Measurements from ENCODE around the gene KIR2DL3.
"Not testable (repeated sequence)": the region's sequence is repeated elsewhere in the genome, so short reads cannot be mapped to it uniquely, and the experiment has no call there.

KIR2DL3 gene

DNA sequence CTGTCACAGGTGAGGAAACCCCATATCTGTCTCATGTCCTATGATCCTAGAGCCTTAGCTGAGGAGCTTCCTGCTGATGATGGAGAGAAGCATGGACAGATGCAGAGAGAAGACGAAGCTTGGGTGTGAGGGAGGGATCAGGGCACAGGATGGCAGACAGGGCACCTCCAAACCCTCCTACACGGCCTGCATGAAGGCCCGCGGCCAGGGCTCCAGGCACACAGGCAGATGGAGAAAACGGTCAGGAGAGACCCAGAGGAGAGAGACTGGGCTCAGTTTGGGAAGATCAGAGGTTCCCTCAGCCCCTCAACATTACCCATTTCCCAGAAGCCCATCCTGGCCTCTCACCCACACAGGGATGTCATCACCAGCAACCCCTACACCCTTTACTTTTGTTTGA, 5.8 kb downstream of the KIR2DL3 start:
- not testable (repeated sequence) for DNase-seq (ENCODE audit: low read depth)

DNA sequence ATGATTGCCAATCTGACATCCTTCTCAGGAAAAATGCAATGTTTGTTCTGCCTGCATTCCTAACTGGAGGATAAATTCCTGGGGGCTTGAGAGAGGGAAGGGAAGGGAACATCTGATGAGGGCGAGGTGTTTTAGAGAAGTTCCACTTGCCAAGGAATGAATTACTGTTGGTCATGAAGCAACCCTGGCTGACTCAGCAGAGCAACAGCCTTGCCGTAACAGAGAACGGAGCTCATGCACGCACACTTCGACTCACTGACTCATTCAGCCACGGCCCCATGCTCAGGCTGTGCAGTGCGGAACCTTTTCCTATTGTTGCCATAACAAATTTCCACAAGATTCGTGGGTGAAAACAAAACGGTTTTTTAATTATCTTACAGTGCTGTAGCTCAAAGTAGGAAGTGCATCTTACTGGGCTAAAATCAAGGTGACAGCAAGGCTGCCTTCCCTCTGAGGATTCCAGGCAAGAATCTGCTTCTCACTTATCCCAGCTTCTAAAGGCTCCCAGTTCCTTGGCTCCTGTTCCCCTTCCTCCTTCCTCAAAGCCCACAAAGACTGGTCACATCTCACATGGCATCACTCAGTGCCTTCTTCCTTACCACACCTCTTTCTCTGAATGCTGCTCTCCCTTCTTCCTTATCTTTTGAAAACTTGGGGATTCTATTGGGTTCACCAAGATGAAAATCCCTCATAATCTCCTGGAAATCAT, 9.5 kb downstream of the KIR2DL3 start:
- not testable (repeated sequence) for DNase-seq (ENCODE audit: low read depth)

DNA sequence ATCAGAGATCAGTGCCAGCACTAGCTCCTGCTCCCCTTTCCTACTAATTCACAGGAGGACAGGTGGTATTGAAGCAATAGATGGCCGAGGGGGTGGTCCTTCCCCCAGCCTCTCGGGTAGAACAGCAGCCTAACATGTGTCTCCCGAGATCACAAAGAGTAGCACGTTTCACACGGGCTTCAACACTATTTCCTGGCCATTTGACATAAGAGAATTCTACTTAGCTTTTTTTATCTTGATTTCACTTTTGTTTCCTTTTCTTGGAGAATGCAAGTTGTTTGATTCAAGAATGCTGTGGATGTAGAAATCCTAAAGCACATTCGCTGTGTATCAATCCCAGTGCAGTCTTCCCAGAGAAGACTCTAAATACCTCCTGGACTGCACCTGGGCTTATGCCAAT, 12.0 kb downstream of the KIR2DL3 start:
- not testable (repeated sequence) for DNase-seq (ENCODE audit: low read depth)

DNA sequence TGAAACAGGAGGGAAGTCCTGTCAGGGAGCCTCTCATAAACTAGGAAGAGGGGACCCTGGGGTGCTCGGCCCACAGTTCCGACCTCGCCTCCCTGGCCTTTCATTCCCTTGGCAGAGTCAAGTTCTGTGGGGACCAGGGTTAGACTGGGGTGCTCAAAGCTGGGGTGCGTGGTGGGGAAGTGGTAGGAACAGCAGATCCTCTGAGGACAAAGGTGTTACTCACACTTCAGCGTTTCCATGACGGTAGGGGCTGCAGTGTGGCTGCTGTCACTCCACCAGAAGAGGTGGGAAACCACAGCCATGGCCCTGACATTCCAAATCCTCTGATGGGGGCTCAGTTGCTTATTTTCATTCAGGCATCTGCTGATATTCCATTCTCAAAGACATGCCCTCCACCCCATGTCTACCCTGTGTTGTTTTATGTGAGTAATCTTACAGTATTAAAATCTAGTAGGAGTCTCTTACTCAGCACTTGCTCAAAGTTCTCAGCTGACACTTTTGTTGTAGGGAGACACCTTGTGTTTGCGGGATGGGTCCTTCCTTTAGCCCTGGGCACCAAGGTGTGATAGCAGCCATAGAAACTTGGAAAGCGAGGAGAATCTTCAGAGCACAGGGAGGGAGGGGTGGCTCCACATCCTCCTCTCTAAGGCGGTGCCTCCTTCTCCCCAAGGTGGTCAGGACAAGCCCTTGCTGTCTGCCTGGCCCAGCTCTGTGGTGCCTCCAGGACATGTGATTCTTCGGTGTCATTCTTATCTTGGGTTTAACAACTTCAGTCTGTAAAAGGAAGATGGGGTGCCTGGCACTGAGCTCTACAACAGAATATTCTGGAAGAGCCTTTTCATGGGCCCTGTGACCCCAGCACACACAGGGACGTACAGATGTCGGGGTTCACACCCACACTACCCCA, 18.1 kb downstream of the KIR2DL3 start:
- DNase-seq (ENCODE audit: low read depth) = not testable (repeated sequence)

DNA sequence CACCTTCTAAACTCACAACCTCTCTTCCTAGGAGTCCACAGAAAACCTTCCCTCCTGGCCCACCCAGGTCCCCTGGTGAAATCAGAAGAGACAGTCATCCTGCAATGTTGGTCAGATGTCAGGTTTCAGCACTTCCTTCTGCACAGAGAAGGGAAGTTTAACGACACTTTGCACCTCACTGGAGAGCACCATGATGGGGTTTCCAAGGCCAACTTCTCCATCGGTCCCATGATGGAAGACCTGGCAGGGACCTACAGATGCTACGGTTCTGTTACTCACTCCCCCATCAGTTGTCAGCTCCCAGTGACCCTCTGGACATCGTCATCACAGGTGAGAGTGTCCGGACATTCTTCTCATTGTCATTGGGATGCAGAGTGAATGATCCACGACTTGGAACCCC, 20.3 kb downstream of the KIR2DL3 start:
- not testable (repeated sequence) for DNase-seq (ENCODE audit: low read depth)

DNA sequence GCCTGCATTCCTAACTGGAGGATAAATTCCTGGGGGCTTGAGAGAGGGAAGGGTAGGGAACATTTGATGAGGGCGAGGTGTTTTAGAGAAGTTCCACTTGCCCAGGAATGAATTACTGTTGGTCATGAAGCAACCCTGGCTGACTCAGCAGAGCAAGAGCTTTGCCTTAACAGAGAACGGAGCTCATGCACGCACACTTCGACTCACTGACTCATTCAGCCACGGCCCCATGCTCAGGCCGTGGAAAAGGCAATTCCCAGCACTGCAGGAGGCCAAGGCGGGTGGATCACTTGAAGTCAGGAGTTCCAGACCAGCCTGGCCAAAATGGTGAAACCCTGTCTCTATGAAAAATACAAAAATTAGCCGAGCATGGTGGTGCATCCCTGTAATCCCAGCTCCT, 25.9 kb downstream of the KIR2DL3 start:
- DNase-seq (ENCODE audit: low read depth) = not testable (repeated sequence)

DNA sequence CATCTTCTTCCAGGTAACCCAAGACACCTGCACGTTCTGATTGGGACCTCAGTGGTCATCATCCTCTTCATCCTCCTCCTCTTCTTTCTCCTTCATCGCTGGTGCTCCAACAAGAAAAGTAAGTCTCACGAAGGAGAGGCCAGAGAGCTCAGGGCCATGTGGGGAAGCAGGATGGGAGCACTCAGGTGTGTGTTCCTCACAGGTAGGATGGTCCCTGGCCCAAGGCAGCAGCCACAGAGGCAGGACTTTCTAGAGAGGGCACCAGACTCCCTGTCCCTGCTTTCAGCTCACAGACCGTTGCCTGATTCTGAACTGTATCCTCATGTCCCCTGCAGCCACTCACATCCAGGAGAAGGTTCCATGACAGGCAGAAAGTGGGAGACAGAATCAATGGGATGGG, 28.2 kb downstream of the KIR2DL3 start:
- not testable (repeated sequence) for DNase-seq (ENCODE audit: low read depth)

DNA sequence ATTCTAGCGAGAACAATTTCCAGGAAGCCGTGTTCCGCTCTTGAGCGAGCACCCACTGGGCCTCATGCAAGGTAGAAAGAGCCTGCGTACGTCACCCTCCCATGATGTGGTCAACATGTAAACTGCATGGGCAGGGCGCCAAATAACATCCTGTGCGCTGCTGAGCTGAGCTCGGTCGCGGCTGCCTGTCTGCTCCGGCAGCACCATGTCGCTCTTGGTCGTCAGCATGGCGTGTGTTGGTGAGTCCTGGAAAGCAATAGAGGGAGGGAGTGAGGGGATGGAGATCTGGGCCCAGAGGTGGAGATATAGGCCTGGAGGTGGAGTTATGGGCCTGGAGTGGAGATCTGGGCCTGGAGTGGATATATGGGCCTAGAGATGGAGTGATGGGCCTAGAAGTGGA, 31.3 kb downstream of the KIR2DL3 start, which contains the start of gene KIR2DL1:
Gene KIR2DL1, plus strand, starts transcription at position 148 of the 400 bp plus-strand sequence. Its CDS starts 58 bp downstream, at position 206.
- DNase-seq (ENCODE audit: low read depth) = not testable (repeated sequence)

DNA sequence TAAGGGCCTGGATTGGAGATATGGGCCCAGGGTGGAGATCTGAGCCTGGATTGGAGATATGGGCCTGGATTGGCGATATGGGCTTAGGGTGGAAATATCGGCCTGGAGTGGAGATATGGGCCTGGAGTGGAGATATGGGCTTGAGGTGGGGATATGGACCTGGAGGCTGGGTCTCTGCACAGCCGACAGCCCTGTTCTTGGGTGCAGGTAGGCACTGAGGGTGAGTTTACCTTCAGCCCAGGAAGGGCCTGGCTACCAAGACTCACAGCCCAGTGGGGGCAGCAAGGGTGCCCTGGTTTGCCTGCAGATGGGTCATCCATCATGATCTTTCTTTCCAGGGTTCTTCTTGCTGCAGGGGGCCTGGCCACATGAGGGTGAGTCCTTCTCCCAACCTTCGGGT, 32.2 kb downstream of the KIR2DL3 start:
- not testable (repeated sequence) for DNase-seq (ENCODE audit: low read depth)

DNA sequence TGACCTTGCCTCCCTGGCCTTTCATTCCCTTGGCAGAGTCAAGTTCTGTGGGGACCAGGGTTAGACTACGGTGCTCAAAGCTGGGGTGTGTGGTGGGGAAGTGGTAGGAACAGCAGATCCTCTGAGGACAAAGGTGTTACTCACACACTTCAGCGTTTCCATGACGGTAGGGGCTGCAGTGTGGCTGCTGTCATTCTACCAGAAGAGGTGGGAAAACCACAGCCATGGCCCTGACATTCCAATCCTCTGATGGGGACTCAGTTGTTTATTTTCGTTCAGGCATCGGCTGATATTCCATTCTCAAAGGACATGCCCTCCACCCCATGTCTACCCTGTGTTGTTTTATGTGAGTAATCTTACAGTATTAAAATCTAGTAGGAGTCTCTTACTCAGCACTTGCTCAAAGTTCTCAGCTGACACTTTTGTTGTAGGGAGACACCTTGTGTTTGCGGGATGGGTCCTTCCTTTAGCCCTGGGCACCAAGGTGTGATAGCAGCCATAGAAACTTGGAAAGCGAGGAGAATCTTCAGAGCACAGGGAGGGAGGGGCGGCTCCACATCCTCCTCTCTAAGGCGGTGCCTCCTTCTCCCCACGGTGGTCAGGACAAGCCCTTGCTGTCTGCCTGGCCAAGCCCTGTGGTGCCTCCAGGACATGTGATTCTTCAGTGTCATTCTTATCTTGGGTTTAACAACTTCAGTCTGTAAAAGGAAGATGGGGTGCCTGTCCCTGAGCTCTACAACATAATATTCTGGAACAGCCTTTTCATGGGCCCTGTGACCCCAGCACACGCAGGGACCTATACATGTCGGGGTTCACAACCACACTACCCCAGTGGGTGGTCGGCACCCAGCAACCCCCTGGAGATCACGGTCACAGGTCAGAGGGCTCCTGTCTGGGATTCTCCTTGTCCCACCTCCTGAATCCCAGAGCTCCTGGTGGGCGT, 33.0 kb downstream of the KIR2DL3 start:
- DNase-seq (ENCODE audit: low read depth) = not testable (repeated sequence)

DNA sequence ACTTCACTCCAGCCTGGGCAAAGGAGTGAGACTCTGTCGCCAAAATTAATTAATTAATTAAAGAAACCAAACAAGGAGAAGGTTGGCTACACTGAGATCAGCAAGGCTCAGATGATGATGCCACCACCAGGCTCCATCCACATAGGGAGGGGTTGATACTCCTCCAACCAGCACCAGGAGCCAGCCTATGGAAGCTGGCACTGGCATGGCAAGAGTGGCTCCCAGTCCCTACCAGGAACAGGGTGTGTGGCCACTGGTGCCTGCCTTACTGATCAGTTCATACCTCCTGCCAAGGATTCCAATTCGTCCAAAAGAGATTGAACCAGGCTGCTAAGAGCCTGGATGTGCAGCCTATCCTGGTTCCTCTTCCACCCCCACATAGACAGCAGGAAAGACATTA, 34.4 kb downstream of the KIR2DL3 start:
- DNase-seq (ENCODE audit: low read depth) = not testable (repeated sequence)

DNA sequence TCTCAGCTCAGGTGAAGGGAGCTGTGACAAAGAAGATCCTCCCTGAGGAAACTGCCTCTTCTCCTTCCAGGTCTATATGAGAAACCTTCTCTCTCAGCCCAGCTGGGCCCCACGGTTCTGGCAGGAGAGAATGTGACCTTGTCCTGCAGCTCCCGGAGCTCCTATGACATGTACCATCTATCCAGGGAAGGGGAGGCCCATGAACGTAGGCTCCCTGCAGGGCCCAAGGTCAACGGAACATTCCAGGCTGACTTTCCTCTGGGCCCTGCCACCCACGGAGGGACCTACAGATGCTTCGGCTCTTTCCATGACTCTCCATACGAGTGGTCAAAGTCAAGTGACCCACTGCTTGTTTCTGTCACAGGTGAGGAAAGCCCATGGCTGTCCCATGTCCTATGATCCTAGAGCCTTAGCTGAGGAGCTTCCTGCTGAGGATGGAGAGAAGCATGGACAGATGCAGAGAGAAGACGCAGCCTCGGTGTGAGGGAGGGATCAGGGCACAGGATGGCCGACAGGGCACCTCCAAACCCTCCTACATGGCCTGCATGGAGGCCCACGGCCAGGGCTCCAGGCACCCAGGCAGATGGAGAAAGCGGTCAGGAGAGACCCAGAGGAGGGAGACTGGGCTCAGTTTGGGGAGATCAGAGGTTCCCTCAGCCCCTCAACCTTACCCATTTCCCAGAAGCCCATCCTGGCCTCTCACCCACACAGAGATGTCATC, 36.9 kb downstream of the KIR2DL3 start:
- not testable (repeated sequence) for DNase-seq (ENCODE audit: low read depth)

DNA sequence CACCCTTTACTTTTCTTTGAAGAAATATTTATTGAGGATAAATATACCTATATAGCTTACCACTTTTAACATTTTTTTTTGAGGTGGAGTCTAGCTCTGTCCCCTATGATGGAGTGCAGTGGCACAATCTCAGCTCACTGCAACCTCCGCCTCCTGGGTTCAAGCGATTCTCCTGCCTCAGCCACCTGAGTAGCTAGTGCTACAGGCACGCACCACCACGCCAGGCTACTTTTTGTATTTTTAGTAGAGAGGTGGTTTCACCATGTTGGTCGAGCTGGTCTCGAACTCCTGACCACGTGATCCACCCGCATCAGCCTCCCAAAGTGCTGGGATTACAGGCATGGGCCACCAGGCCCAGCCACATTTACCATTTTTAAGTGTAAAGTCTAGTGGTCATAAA, 37.5 kb downstream of the KIR2DL3 start:
- DNase-seq (ENCODE audit: low read depth) = not testable (repeated sequence)

DNA sequence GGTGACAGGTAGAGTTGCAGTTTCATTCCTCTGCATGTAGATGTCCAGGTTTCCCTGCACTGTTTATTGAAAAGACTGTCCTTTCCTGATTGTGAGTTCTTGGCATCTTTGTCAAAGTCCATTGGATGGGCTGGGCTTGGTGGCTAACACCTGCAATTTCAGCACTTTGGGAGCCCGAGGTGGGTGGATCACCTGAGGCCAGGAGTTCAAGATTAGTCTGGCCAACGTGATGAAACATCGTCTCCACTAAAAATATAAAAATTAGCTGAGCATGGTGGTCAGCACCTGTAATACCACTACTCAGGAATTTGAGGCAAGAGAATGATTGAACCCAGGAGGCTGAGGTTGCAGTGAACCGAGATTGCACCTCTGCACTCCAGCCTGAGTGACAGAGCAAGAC, 39.5 kb downstream of the KIR2DL3 start:
- DNase-seq (ENCODE audit: low read depth) = not testable (repeated sequence)

DNA sequence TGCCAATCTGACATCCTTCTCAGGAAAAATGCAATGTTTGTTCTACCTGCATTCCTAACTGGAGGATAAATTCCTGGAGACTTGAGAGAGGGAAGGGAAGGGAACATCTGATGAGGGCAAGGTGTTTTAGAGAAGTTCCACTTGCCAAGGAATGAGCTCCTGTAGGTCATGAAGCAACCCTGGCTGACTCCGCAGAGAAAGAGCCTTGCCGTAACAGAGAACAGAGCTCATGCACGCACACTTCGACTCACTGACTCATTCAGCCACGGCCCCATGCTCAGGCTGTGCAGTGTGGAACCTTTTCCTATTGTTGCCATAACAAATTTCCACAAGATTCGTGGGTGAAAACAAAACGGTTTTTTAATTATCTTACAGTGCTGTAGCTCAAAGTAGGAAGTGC, 40.6 kb downstream of the KIR2DL3 start:
- not testable (repeated sequence) for DNase-seq (ENCODE audit: low read depth)

DNA sequence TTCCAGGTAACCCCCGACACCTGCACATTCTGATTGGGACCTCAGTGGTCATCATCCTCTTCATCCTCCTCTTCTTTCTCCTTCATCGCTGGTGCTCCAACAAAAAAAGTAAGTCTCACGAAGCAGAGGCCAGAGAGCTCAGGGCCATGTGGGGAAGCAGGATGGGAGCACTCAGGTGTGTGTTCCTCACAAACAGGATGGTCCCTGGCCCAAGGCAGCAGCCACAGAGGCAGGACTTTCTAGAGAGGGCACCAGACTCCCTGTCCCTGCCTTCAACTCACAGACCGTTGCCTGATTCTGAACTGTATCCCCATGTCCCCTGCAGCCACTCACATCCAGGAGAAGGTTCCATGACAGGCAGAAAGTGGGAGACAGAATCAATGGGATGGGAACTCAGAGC, 44.6 kb downstream of the KIR2DL3 start:
- DNase-seq (ENCODE audit: low read depth) = not testable (repeated sequence)

DNA sequence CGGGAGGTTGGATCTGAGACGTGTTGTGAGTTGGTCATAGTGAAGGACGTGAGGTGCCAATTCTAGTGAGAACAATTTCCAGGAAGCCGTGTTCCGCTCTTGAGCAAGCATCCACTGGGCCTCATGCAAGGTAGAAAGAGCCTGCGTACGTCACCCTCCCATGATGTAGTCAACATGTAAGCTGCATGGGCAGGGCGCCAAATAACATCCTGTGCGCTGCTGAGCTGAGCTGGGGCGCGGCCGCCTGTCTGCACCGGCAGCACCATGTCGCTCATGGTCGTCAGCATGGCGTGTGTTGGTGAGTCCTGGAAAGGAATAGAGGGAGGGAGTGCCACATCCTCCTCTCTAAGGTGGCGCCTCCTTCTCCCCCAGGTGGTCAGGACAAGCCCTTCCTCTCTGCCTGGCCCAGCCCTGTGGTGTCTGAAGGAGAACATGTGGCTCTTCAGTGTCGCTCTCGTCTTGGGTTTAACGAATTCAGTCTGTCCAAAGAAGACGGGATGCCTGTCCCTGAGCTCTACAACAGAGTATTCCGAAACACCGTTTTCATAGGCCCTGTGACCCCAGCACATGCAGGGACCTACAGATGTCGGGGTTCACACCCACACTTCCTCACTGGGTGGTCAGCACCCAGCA, 47.9 kb downstream of the KIR2DL3 start:
- not testable (repeated sequence) for DNase-seq (ENCODE audit: low read depth)

DNA sequence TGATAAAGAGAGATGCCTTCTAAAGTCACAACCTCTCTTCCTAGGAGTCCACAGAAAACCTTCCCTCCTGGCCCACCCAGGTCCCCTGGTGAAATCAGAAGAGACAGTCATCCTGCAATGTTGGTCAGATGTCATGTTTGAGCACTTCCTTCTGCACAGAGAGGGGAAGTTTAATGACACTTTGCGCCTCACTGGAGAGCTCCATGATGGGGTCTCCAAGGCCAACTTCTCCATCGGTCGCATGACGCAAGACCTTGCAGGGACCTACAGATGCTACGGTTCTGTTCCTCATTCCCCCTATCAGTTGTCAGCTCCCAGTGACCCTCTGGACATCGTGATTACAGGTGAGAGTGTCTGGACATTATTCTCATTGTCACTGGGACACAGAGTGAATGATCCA, 49.8 kb downstream of the KIR2DL3 start:
- DNase-seq (ENCODE audit: low read depth) = not testable (repeated sequence)

DNA sequence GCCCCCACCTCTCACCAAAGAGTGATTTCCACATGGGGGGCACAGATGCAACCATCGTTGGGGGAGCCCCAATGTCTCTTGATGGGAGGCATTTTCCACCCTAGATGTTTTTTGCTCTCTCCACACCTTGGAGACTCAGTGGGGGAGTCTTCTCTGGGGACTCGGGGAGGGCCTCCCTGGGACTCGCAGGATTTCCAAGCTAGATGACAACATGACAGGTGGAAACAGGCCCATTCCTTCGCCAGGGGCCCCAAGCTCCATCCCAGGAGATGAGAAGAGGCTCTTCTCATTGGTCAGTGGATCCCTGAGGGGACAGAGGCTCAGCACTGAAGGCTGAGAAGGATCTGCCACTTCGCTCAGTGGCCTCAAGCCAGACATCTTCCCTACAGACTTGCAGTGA, 52.4 kb downstream of the KIR2DL3 start:
- DNase-seq (ENCODE audit: low read depth) = no peak

DNA sequence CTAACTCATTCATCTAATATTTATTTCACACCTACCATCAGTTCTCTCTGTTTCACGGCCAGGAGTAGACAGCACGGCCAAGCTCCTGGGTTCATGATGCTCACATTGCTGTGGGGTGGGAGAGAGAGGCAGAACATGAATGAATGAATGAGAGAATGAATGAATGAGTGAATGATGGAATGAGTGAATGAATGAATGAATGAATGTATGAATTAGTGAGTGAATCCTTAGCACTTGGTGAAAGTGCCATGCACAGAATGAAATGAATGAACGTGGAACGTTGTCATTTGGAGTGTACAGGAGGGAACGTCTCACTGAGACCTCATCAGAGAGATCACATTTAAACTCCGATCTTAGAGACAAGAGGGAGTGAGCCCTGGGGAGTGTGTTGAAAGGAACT, 53.2 kb downstream of the KIR2DL3 start:
- no peak for DNase-seq (ENCODE audit: low read depth)

DNA sequence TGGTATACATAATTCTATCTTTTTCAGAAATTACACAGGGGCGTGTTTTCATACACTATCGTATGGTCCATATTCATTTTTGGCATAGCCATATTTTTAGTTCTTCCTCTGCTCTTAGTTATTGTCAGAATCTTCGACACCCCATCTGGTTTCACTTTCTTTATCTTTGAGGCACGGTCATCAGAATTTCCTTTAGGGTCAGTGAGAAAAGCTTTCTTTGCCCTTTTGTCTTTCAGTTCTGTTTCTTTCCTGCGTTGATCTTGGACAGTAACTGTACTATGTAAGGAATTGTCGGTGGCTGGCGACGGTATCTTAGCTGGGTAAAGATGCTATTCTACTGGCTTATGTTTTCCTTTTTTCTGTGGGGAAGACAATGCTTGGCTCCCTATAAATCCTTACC, 54.5 kb downstream of the KIR2DL3 start:
- DNase-seq (ENCODE audit: low read depth) = no peak

All from T-helper 22 cell (primary cell).